Pancreas (tissue), 10 donors: ENCODE data around the gene KSR1. TPM values are rescaled to one million over a fixed set of nuclear protein-coding genes. Genes with fewer than 3 reads are reported as not detected.

Experiments used
- ATAC-seq, 4 donors: fragments of 200-7000 bp; cut with Tn5 transposase; one replicate each; pipeline versions ENCODE4 v1.8.0 to v1.9.1; 2020; ENCODE audit warnings: mild to moderate bottlenecking in 4 of 4, moderate library complexity in 4 of 4
- DNase-seq, 6 donors: peaks; one replicate each; pipeline ENCODE4 v3.0.0-alpha.2; 2020
- FAIRE-seq: peaks from 2 replicates; lab custom pipeline; 2012; peaks lifted over from hg19 to GRCh38; lab: Jason Lieb, UNC
- H3K27ac ChIP-seq, 4 donors: fragments of 200-600 bp; sonication (generic); 1 replicate in 3 of 4; 2 replicates in 1 of 4; pipeline versions ENCODE4 v1.5.0 to v1.8.0; 2020
- H3K27me3 ChIP-seq, 4 donors: fragments of 200-600 bp; one replicate each; pipeline ENCODE4 v1.8.0; 2021
- H3K36me3 ChIP-seq, 3 donors: fragments of 200-600 bp; sonication (generic) in 1 of 3; one replicate each; pipeline versions ENCODE4 v1.5.0 to v1.8.0; 2020 to 2021
- H3K4me1 ChIP-seq, 3 donors: fragments of 200-600 bp; one replicate each; pipeline ENCODE4 v1.8.0; 2021
- H3K4me3 ChIP-seq, 4 donors: fragments of 200-600 bp; sonication (generic) in 2 of 4; one replicate each; pipeline versions ENCODE4 v1.5.0 to v1.8.0; 2020 to 2021
- H3K9me3 ChIP-seq, 4 donors: fragments of 200-600 bp; one replicate each; pipeline ENCODE4 v1.8.0; 2021
- WGBS, 2 donors: extraction: QIAGEN DNeasy Blood & Tissue Kit; methylation state at CpG; one replicate each; pipeline ENCODE4 v1.1.7; 2013; 5-methylcytosine and 5-hydroxymethylcytosine counted together
- intact Hi-C, 3 donors: fragments of 100-400 bp; cut with DNase I; formaldehyde crosslinking; loops; one replicate each; pipeline versions ENCODE4 v1.11.1 to v1.14.2; 2022
- polyA plus RNA-seq, 2 donors: library from polyadenylated mRNA; stranded (reverse); fragments of 200-250 nt; gene quantifications; one replicate each; pipeline ENCODE4 v1.2.3, GENCODE V29; 2013
- total RNA-seq, 6 donors: library from RNA; stranded (reverse); fragmentation: NEBNext Ultra II Directional in 4 of 6; extraction: Animal tissue kit (Norgen Biotek cat#: 25700) in 4 of 6; gene quantifications; one replicate each; pipeline versions ENCODE4 v1.2.1 to v1.2.4, GENCODE V29; 2021 to 2023
- TF ChIP-seq, protein P1 (sequence below), 4 donors: fragments of 200-600 bp; sonication (generic) in 3 of 4; IDR thresholded peaks; one replicate each; pipeline versions ENCODE4 v1.5.0 to v1.8.0; 2021; ENCODE audit warnings: antibody characterized with exemption in 4 of 4
- donor health status: healthy with polysubstance abuse.
- donor health status: DM: no; HTN: no; CAD: no; lungs with moderate emphysema.
- donor health status: DM: no; HTN: no; CAD: no.
- donor health status: control.
- donor health status: control.
- donor health status: Bipolar disorder and iron deficiency.
- donor health status: DM: yes; HTN: yes; CAD: no.
- donor health status: DM: no; HTN: no; CAD: no.
- donor health status: DM: no; HTN: no; CAD: no.
- donor health status: DM: yes; HTN: yes; CAD: no.

Gene KSR1
- total and polyA plus RNA-seq, 8 donors: 68.2 to 139 (median 103) TPM

DNA sequence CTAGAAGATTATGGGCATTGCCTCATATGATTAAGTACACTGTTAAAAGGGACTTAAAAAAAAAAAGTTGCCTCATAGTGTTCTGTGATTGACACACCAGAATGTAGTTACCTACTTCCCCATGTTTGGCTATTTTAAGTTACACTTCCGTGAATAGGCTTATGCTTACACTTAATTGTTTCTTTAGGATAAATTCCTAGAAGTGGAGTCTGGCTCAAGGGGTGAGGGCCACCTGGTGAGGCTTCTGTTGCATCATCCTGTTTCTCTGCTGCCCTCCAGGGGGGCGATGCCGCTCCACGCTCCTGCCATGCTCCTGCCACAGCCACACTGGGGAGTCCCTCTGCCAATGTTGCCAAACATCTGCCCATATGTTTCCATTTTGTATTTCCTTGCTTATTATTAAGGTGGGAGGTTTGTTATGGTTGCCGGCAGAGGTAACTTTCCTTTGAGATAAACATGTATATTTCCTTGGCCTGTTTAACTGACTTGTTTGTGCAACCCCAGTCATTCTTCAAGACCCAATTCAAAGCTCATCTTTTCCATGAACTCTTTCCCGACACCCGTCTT lies 73.1 kb downstream of the KSR1 start:
- peaks cover 59 to 81% (median 66%) of the 10 kb centered on the region in 3 donors for H3K4me1 ChIP-seq
- no peaks in the 10 kb centered on the region for H3K36me3 ChIP-seq
- intact Hi-C loops: no loop called here
- no peak for FAIRE-seq
- peak in 4 of 6 donors; percentile 62 to 73 (median 66) for DNase-seq
- H3K9me3 ChIP-seq: no peaks in the 10 kb centered on the region
- H3K4me3 ChIP-seq: no peak overlapping the region
- peak overlapping the region in 3 of 4 donors; percentile 69 to 80 (median 77) for H3K27ac ChIP-seq
- no peaks in the 10 kb centered on the region for H3K27me3 ChIP-seq
- ATAC-seq: peak; percentile 57 to 65 (median 60)
- 39 to 53% methylated on average over 7 of the region's 7 CpGs for WGBS, 2 donors
- TF ChIP-seq, protein P1, sequence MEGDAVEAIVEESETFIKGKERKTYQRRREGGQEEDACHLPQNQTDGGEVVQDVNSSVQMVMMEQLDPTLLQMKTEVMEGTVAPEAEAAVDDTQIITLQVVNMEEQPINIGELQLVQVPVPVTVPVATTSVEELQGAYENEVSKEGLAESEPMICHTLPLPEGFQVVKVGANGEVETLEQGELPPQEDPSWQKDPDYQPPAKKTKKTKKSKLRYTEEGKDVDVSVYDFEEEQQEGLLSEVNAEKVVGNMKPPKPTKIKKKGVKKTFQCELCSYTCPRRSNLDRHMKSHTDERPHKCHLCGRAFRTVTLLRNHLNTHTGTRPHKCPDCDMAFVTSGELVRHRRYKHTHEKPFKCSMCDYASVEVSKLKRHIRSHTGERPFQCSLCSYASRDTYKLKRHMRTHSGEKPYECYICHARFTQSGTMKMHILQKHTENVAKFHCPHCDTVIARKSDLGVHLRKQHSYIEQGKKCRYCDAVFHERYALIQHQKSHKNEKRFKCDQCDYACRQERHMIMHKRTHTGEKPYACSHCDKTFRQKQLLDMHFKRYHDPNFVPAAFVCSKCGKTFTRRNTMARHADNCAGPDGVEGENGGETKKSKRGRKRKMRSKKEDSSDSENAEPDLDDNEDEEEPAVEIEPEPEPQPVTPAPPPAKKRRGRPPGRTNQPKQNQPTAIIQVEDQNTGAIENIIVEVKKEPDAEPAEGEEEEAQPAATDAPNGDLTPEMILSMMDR (IDR thresholded peaks at IDR 0.05): no peak

DNA sequence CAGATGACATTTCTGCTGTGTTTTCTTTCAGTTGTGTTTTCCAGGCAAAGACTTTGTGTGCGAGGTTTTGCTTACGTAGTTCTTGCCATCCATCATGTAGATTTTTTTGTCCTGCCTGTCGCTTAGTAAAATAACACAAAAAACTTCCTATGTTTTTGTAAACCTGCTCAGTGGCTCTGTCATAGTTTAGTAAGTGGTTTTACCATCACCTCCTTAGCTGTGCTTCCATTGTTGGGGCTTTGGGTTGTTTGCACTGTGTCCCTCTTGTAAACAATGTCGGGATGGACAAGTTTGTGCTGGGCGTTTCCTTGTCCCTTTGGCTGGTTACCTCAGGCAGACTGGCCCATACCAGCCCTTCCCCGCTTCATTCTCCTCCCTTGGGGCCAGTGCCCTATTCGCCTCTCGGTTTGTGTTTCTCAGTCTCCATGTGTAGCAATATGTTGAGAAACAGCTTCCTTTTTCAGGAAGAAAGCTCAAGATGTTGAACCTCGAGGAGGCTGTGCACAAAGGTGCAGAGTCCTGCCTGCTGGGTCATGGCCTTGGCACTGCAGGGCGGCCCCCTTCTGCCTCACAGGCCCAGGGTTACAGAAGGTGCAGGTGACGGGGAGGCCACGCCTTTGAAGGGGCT lies 74.6 kb downstream of the KSR1 start:
- no peak for FAIRE-seq
- intact Hi-C loops: loop anchor here in 1 of 3 donors (10.0 kb wide), 1 partner anchor 54 kb away; no protein-coding TSS in a partner anchor
- Histone ChIP-seq H3K27me3 (no peaks in the 10 kb centered on the region), H3K36me3 (no peaks in the 10 kb centered on the region), H3K9me3 (no peaks in the 10 kb centered on the region), H3K4me3 (no peak overlapping the region), H3K27ac (peak overlapping the region; percentile 41 to 80 (median 73)), H3K4me1 (peaks cover 69 to 83% (median 76%) of the 10 kb centered on the region in 3 donors)
- ATAC-seq: peak; percentile 22 to 51 (median 34)
- WGBS, 2 donors: 32 to 38% methylated on average over 12 of the region's 12 CpGs
- peak in 1 of 6 donors; percentile 41 for DNase-seq
- TF ChIP-seq, protein P1 (IDR thresholded peaks at IDR 0.05): no peak

DNA sequence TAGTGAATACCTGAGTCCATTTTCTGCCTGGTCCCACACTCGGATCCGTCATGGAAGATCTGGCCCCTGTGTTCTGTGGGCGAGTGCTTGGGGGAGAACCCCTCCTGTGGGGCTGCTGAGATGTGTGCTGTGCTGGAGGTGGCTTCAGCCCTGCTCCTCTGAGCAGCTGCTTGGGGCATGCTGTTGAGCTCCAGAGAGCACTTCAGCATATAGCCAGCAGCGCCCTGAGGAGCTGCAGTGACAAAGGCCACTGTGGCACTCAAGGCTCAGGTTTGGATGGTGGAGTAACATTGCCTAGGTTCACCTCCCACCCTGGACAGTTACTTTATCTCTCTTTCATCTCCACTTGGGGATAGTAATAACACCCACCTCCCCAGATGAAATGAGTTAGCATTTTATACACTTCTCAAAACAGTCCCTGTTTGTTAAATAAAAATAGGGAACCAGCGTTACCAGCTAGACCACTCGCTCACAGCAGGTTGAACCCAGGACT lies 75.3 kb downstream of the KSR1 start:
- DNase-seq (no peak), FAIRE-seq (no peak), ATAC-seq (peak in 3 of 4 donors; percentile 7 to 11 (median 9))
- H3K9me3 ChIP-seq: no peaks in the 10 kb centered on the region
- intact Hi-C loops: loop anchor here in 1 of 3 donors (10.0 kb wide), 1 partner anchor 53 kb away; no protein-coding TSS in a partner anchor
- H3K36me3 ChIP-seq: no peaks in the 10 kb centered on the region
- peak overlapping the region; percentile 41 to 80 (median 73) for H3K27ac ChIP-seq
- H3K4me1 ChIP-seq: peaks cover 67 to 84% (median 76%) of the 10 kb centered on the region in 3 donors
- TF ChIP-seq, protein P1 (IDR thresholded peaks at IDR 0.05): no peak
- H3K27me3 ChIP-seq: no peaks in the 10 kb centered on the region
- 72 to 76% methylated on average over 6 of the region's 6 CpGs for WGBS, 2 donors
- H3K4me3 ChIP-seq: no peak overlapping the region

DNA sequence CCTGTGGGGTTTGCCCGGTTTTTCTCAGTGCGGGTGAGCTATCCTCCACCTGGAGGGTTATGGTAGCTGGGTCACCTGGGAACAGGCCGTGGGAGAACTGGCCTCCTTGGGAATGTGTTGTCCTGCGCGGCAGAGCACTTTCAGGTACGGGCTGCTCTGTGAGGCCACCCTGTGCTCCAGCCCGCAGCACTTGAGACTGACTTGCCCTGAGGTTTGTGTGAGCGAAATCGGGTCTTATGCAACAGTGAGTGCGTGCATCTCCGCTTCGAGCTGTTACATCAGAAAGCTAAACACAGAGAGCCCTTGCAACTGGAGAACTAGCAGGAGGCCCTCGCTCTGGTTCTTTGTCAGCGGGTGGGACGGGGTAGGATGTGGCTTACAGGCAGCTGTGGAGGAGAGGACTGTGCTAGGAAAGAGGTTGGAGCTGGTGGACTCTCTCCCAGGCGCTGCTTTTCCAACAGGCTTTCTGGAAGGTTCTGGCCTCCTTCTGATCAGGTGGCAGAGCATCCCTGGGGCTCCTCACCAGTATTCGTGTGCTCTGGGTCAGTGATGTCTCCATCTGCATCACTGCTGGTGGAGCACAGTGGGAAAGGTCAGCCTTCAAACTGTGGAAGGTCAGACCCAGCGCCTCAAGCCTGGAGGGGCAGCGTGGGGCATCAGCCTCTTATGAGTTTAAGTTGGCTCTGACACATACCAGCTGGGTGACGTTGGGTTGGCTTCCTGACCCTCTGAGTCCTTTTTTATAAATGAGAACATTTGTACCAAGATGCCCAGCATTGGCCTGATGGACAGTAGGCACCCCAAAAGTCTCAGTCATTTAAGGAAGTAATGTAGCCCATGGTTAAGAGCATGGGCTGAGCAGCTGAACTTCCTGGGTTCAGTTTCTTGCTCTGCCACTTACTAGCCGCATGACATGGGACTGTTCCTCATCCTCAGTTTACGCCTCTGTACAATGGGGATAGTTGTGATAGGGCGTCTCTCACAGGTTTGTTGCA lies 76.3 kb downstream of the KSR1 start:
- TF ChIP-seq, protein P1 (IDR thresholded peaks at IDR 0.05): no peak
- Histone ChIP-seq H3K9me3 (no peaks in the 10 kb centered on the region), H3K4me3 (no peak overlapping the region), H3K27ac (peak overlapping the region; percentile 41 to 80 (median 73)), H3K4me1 (peaks cover 67 to 83% (median 76%) of the 10 kb centered on the region in 3 donors), H3K27me3 (no peaks in the 10 kb centered on the region), H3K36me3 (no peaks in the 10 kb centered on the region)
- intact Hi-C loops: loop anchor here in 1 of 3 donors (10.0 kb wide), 1 partner anchor 52 kb away; no protein-coding TSS in a partner anchor
- DNase-seq (peak in 4 of 6 donors; percentile 66 to 86 (median 74)), FAIRE-seq (no peak), ATAC-seq (peak; percentile 32 to 69 (median 50))
- 56 to 58% methylated on average over 21 to 23 of the region's 23 CpGs for WGBS, 2 donors
